ENCODE results near the gene UBQLN4.
"Not testable (repeated sequence)": the region's sequence is repeated elsewhere in the genome, so short reads cannot be mapped to it uniquely, and the experiment has no call there.

Gene UBQLN4

GRCh38 chr1:156050376-156050775 is 3.2 kb downstream of the UBQLN4 start:
- no peak overlapping the region for H3K9ac ChIP-seq (ENCODE audit: low read length)
- peaks cover 6% of the 10 kb centered on the region for H3K4me1 ChIP-seq (ENCODE audit: low read length)
- H3K27me3 ChIP-seq (replicated peaks; ENCODE audit: insufficient read depth, low read length), result no peaks in the 10 kb centered on the region
- H3K4me2 ChIP-seq (ENCODE audit: low read depth, low read length), result no peak overlapping the region
- no peak for TF ChIP-seq EZH2phosphoT487 (IDR thresholded peaks at IDR 0.05; ENCODE audit: low read length)
- H3K79me2 ChIP-seq (ENCODE audit: low read length), result peaks cover 32% of the 10 kb centered on the region
- no peaks in the 10 kb centered on the region for H4K20me1 ChIP-seq (ENCODE audit: insufficient read depth, low read length)
- no peak overlapping the region for H2AFZ ChIP-seq (ENCODE audit: low read length)
- no peak for DNase-seq
- H3K27ac ChIP-seq (ENCODE audit: low read length), result no peak overlapping the region
- H3K9me2 ChIP-seq (replicated peaks; ENCODE audit: insufficient read depth, low read length), result no peaks in the 10 kb centered on the region
- peaks cover 5% of the 10 kb centered on the region for H3F3A ChIP-seq (ENCODE audit: insufficient read depth, low read length)
- no peaks in the 10 kb centered on the region for H3K36me3 ChIP-seq (replicated peaks; ENCODE audit: insufficient read depth, low read length)
- no peaks in the 10 kb centered on the region for H3K9me3 ChIP-seq (replicated peaks; ENCODE audit: insufficient read depth, low read length)
- H3K4me3 ChIP-seq (ENCODE audit: low read length), result no peak overlapping the region

- no peaks in the 10 kb centered on the region for H3F3A ChIP-seq (ENCODE audit: insufficient read depth, low read length)
- no peaks in the 10 kb centered on the region for H3K27me3 ChIP-seq (replicated peaks; ENCODE audit: insufficient read depth, low read length)
- no peak overlapping the region for H3K27ac ChIP-seq (ENCODE audit: low read length)
- no peak for DNase-seq
- H3K4me3 ChIP-seq (ENCODE audit: low read length), result no peak overlapping the region
- H3K36me3 ChIP-seq (replicated peaks; ENCODE audit: insufficient read depth, low read length), result no peaks in the 10 kb centered on the region
- peaks cover 5% of the 10 kb centered on the region for H3K4me1 ChIP-seq (ENCODE audit: low read length)
- no peaks in the 10 kb centered on the region for H4K20me1 ChIP-seq (ENCODE audit: insufficient read depth, low read length)
- no peaks in the 10 kb centered on the region for H3K9me2 ChIP-seq (replicated peaks; ENCODE audit: insufficient read depth, low read length)
- peaks cover 28% of the 10 kb centered on the region for H3K79me2 ChIP-seq (ENCODE audit: low read length)
- H3K9me3 ChIP-seq (replicated peaks; ENCODE audit: insufficient read depth, low read length), result no peaks in the 10 kb centered on the region
- no peak overlapping the region for H3K9ac ChIP-seq (ENCODE audit: low read length)
- TF ChIP-seq EZH2 (optimal IDR thresholded peaks at IDR 0.05; ENCODE audit: low read depth, low read length) (no peak), EZH2phosphoT487 (IDR thresholded peaks at IDR 0.05; ENCODE audit: low read length) (no peak)
- TF ChIP-seq, protein P1, sequence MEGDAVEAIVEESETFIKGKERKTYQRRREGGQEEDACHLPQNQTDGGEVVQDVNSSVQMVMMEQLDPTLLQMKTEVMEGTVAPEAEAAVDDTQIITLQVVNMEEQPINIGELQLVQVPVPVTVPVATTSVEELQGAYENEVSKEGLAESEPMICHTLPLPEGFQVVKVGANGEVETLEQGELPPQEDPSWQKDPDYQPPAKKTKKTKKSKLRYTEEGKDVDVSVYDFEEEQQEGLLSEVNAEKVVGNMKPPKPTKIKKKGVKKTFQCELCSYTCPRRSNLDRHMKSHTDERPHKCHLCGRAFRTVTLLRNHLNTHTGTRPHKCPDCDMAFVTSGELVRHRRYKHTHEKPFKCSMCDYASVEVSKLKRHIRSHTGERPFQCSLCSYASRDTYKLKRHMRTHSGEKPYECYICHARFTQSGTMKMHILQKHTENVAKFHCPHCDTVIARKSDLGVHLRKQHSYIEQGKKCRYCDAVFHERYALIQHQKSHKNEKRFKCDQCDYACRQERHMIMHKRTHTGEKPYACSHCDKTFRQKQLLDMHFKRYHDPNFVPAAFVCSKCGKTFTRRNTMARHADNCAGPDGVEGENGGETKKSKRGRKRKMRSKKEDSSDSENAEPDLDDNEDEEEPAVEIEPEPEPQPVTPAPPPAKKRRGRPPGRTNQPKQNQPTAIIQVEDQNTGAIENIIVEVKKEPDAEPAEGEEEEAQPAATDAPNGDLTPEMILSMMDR (IDR thresholded peaks at IDR 0.05; ENCODE audit: low read length), result no peak
- no peak overlapping the region for H2AFZ ChIP-seq (ENCODE audit: low read length)
- H3K4me2 ChIP-seq (ENCODE audit: low read depth, low read length), result no peak overlapping the region
Measured at GRCh38 chr1:156048663-156049258, 4.8 kb downstream of the UBQLN4 start.

- no peak for DNase-seq
- Histone ChIP-seq H3K27ac (ENCODE audit: low read length) (no peak overlapping the region), H3K27me3 (replicated peaks; ENCODE audit: insufficient read depth, low read length) (no peaks in the 10 kb centered on the region), H2AFZ (ENCODE audit: low read length) (no peak overlapping the region), H3K9ac (ENCODE audit: low read length) (no peak overlapping the region), H3K9me2 (replicated peaks; ENCODE audit: insufficient read depth, low read length) (no peaks in the 10 kb centered on the region), H3K4me2 (ENCODE audit: low read depth, low read length) (no peak overlapping the region), H3K4me3 (ENCODE audit: low read length) (no peak overlapping the region), H3K36me3 (replicated peaks; ENCODE audit: insufficient read depth, low read length) (0 out of 2 replicates have a peak, but pooled peaks cover 3% of the 10 kb centered on the region), H3K79me2 (ENCODE audit: low read length) (no peaks in the 10 kb centered on the region), H3F3A (ENCODE audit: insufficient read depth, low read length) (no peaks in the 10 kb centered on the region), H4K20me1 (ENCODE audit: insufficient read depth, low read length) (no peaks in the 10 kb centered on the region), H3K4me1 (ENCODE audit: low read length) (no peaks in the 10 kb centered on the region), H3K9me3 (replicated peaks; ENCODE audit: insufficient read depth, low read length) (no peaks in the 10 kb centered on the region)
- TF ChIP-seq, protein P1 (IDR thresholded peaks at IDR 0.05; ENCODE audit: low read length), result no peak
- TF ChIP-seq EZH2phosphoT487 (IDR thresholded peaks at IDR 0.05; ENCODE audit: low read length), result no peak
- TF ChIP-seq EZH2 (optimal IDR thresholded peaks at IDR 0.05; ENCODE audit: low read depth, low read length), result no peak
Measured at GRCh38 chr1:156045076-156045475, 8.5 kb downstream of the UBQLN4 start.

DNA sequence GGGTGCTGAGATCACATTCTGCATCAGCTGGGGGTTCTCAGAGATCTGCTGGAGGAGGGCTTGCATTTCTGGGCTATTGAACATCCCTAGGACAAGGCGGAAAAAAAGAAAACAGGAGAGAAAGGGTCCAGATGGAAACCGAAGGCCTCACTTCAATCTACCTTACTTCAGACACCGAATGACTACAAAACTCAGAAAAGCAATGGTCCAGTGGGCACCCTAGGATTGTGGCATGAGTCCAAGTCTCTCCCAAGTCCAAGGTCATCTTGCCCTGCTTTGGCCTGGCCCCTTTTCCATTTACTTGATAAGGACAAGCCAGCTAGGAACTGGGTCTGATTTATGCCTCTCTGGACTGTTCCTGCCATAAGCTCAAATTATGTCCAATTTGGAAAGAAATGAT is 10.8 kb downstream of the UBQLN4 start:
- Histone ChIP-seq H2AFZ (ENCODE audit: low read length) (no peak overlapping the region), H3K79me2 (ENCODE audit: low read length) (no peaks in the 10 kb centered on the region), H3K4me3 (ENCODE audit: low read length) (no peak overlapping the region), H3K36me3 (replicated peaks; ENCODE audit: insufficient read depth, low read length) (0 out of 2 replicates have a peak, but pooled peaks cover 3% of the 10 kb centered on the region), H4K20me1 (ENCODE audit: insufficient read depth, low read length) (no peaks in the 10 kb centered on the region), H3F3A (ENCODE audit: insufficient read depth, low read length) (no peaks in the 10 kb centered on the region), H3K27me3 (replicated peaks; ENCODE audit: insufficient read depth, low read length) (no peaks in the 10 kb centered on the region), H3K27ac (ENCODE audit: low read length) (no peak overlapping the region), H3K4me1 (ENCODE audit: low read length) (no peaks in the 10 kb centered on the region), H3K4me2 (ENCODE audit: low read depth, low read length) (no peak overlapping the region), H3K9me3 (replicated peaks; ENCODE audit: insufficient read depth, low read length) (no peaks in the 10 kb centered on the region), H3K9me2 (replicated peaks; ENCODE audit: insufficient read depth, low read length) (no peaks in the 10 kb centered on the region), H3K9ac (ENCODE audit: low read length) (no peak overlapping the region)
- no peak for TF ChIP-seq EZH2phosphoT487 (IDR thresholded peaks at IDR 0.05; ENCODE audit: low read length)
- TF ChIP-seq, protein P1 (IDR thresholded peaks at IDR 0.05; ENCODE audit: low read length), result no peak
- no peak for TF ChIP-seq EZH2 (optimal IDR thresholded peaks at IDR 0.05; ENCODE audit: low read depth, low read length)
- DNase-seq, result no peak

- not testable (repeated sequence) for H3K79me2 ChIP-seq (ENCODE audit: low read length); H3K9me3 ChIP-seq (replicated peaks; ENCODE audit: insufficient read depth, low read length); H2AFZ ChIP-seq (ENCODE audit: low read length); H3K4me2 ChIP-seq (ENCODE audit: low read depth, low read length); H3K27me3 ChIP-seq (replicated peaks; ENCODE audit: insufficient read depth, low read length); DNase-seq; H3K9ac ChIP-seq (ENCODE audit: low read length); H3K4me1 ChIP-seq (ENCODE audit: low read length); H3K27ac ChIP-seq (ENCODE audit: low read length); H4K20me1 ChIP-seq (ENCODE audit: insufficient read depth, low read length); H3F3A ChIP-seq (ENCODE audit: insufficient read depth, low read length); H3K36me3 ChIP-seq (replicated peaks; ENCODE audit: insufficient read depth, low read length); H3K9me2 ChIP-seq (replicated peaks; ENCODE audit: insufficient read depth, low read length); H3K4me3 ChIP-seq (ENCODE audit: low read length)
Measured at GRCh38 chr1:156034991-156035390, 18.6 kb downstream of the UBQLN4 start.

Data from MM.1S (cell line).